DMS 273 (cell line): ENCODE data around the gene RBM47.

Experiments
- DNase-seq: peaks from one replicate; lab custom pipeline; 2025; ENCODE audit not compliant: unreplicated experiment; lab: John Stamatoyannopoulos, UW

The RBM47 gene

GRCh38 chr4:40502220-40502619, 127.4 kb downstream of the RBM47 start:
- DNase-seq: no peak

GRCh38 chr4:40500781-40501180, 128.9 kb downstream of the RBM47 start:
- no peak for DNase-seq

- DNase-seq: no peak
Observed at GRCh38 chr4:40493160-40493559, 136.5 kb downstream of the RBM47 start.

GRCh38 chr4:40492691-40493090, 137.0 kb downstream of the RBM47 start:
- DNase-seq: no peak

- DNase-seq: no peak
Observed at GRCh38 chr4:40490481-40490880, 139.2 kb downstream of the RBM47 start.

GRCh38 chr4:40489961-40490360, 139.7 kb downstream of the RBM47 start:
- DNase-seq: no peak

- no peak for DNase-seq
Observed at GRCh38 chr4:40486534-40486933, 143.1 kb downstream of the RBM47 start.

GRCh38 chr4:40484346-40485090, 145.1 kb downstream of the RBM47 start:
- no peak for DNase-seq

- DNase-seq: no peak
Observed at GRCh38 chr4:40482985-40483647, 146.5 kb downstream of the RBM47 start.

GRCh38 chr4:40481977-40482376, 147.7 kb downstream of the RBM47 start:
- DNase-seq: no peak

- DNase-seq: no peak
Observed at GRCh38 chr4:40480291-40480690, 149.4 kb downstream of the RBM47 start.

- DNase-seq: no peak
Observed at GRCh38 chr4:40479378-40479777, 150.3 kb downstream of the RBM47 start.

- DNase-seq: no peak
Observed at GRCh38 chr4:40475609-40476008, 154.1 kb downstream of the RBM47 start.

GRCh38 chr4:40473578-40474388, 155.9 kb downstream of the RBM47 start:
- DNase-seq: no peak

- no peak for DNase-seq
Observed at GRCh38 chr4:40471923-40472322, 157.7 kb downstream of the RBM47 start.

GRCh38 chr4:40466789-40467188, 162.9 kb downstream of the RBM47 start:
- no peak for DNase-seq

- DNase-seq: no peak
Observed at GRCh38 chr4:40462326-40462725, 167.3 kb downstream of the RBM47 start.

GRCh38 chr4:40461879-40462278, 167.8 kb downstream of the RBM47 start:
- no peak for DNase-seq

GRCh38 chr4:40461062-40461461, 168.6 kb downstream of the RBM47 start:
- DNase-seq: no peak

GRCh38 chr4:40458683-40459082, 171.0 kb downstream of the RBM47 start:
- no peak for DNase-seq

GRCh38 chr4:40458109-40458508, 171.6 kb downstream of the RBM47 start:
- DNase-seq: no peak
